ENCODE data around the gene EGR4.

EGR4 gene

GRCh38 chr2:73290049-73290839, 3.1 kb downstream of the EGR4 start:
- DNase-seq (ENCODE audit: low spot score) = peak; percentile 39

- no peak for DNase-seq (ENCODE audit: low spot score)
These were observed 4.0 kb downstream of the EGR4 start for GRCh38 chr2:73289304-73289703.

GRCh38 chr2:73286134-73286655, 7.2 kb downstream of the EGR4 start:
- DNase-seq (ENCODE audit: low spot score) = no peak

DNA sequence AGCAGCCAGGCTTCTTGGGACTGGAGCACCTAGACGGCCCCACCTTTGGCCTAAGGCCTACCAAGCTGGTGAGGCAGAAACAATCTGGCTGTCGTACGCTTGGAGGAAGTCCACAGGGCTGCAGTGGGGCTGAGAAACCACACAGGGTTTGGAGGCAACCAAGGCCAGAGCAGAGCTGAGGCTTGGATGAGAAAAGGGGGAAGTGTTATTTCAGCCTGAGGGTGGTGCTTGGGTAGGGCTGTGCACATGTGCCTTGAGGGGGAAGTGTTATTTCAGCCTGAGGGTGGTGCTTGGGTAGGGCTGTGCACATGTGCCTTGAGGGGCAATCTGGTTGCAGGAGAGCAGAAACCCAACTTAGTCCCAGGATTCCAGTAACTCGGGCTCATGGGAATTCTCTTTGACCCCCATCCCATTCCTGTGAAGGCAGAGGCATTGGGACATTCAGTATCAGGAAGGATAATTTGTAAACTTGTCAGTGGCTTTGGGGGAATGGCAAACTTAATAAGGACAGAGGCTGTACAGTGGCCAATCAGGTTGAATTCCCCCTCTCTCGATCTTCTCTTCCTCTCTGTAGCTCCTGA, 8.1 kb downstream of the EGR4 start:
- no peak for DNase-seq (ENCODE audit: low spot score)

DNA sequence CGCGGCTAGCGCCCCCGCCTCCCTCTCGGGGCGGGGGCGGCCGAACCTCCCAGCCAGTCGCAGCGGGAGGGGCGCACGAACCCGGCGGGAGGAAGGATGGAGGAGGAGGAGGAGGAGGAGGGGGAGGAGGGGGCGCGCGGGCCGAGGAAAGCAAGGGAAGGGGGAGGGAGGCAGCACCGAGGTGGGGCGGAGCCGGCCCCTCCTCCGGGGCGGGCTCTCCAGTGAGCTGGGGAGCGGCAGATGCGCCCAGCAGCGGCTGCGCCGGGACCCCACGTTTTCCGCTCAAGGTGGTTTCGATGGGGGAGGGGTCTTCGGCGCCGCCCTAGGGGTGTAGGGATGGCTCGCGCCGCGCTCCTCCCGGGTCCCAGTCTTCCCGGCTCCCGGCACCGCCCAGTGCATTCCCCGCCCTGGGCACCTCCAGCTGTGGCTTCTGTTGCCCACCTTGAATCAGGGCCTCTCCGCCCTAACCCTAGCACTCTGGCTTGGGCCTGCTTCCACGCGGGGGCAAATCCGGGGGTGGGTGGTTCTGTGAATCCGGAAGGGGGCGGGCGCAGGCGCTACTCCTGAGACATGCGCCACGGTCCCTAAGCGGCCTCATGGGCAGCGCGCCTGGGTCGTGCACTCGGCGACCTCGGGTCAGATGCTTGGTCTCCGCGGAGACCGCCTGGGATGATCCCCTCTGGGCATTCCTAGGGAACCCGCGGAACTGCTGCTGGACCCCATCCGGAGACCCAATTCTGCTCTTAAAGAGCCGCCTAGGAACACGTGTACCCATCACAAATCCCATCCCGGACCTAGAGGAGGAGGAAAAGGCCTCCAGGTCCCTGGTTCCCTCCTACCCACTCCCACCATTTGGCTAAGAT, 8.8 kb downstream of the EGR4 start, which contains the start of gene FBXO41:
FBXO41 (minus strand) TSS at position 183 of the 863 bp plus-strand sequence. CDS start 14,848 bp downstream, outside the sequence.
- DNase-seq (ENCODE audit: low spot score) = peak; percentile 71

GRCh38 chr2:73283545-73284295, 9.6 kb downstream of the EGR4 start:
- no peak for DNase-seq (ENCODE audit: low spot score)

- no peak for DNase-seq (ENCODE audit: low spot score)
These were observed 10.3 kb downstream of the EGR4 start for GRCh38 chr2:73282924-73283544.

- no peak for DNase-seq (ENCODE audit: low spot score)
These were observed 12.1 kb downstream of the EGR4 start for GRCh38 chr2:73281244-73281643.

GRCh38 chr2:73279852-73280251, 13.5 kb downstream of the EGR4 start:
- no peak for DNase-seq (ENCODE audit: low spot score)

DNA sequence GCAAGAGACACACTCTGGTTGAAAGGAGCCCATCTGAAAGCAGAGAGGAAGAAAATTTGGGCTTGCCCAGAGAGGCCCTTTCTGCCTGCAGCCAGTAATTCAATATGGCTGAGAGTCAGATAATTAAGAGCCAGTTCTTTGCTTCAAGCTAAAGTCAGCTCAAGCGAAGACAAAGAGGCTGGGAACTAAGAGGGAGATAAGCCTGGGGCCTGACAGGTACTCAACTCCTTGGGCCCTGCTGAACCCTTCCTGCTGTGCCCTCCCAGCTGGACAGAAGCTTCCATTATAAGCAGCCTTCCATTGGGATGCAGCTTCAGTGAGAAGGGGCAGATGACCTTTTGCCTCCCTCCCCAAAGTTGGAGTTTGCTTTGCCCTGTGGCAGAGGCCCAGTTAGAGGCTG, 21.1 kb downstream of the EGR4 start:
- no peak for DNase-seq (ENCODE audit: low spot score)

- no peak for DNase-seq (ENCODE audit: low spot score)
These were observed 23.5 kb downstream of the EGR4 start for GRCh38 chr2:73269686-73270465.

- peak; percentile 85 for DNase-seq (ENCODE audit: low spot score)
These were observed 24.3 kb downstream of the EGR4 start for GRCh38 chr2:73268830-73269685.

DNA sequence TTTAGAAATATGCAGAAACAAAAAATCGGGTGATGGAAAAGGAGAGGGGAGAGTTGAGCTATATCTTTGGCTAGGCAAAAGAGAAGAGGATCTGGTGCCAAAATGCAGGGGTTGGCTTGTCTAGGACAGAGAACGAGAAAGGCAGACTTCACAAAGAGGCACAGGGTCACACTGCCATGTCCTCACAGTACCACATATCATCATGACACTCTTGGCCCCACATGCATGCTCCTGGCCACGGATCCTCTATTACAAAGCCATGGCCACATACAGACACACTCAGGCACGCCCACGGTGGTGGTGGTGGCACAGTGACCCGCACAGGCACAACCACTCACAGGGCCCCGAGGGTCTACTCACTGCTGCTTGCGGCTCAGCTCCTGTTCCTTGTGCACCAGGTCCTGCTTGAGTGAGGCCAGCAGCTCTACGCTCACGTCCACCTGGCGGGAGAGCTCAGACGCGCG, 24.9 kb downstream of the EGR4 start:
- no peak for DNase-seq (ENCODE audit: low spot score)

GRCh38 chr2:73267008-73267407, 26.3 kb downstream of the EGR4 start:
- DNase-seq (ENCODE audit: low spot score) = no peak

DNA sequence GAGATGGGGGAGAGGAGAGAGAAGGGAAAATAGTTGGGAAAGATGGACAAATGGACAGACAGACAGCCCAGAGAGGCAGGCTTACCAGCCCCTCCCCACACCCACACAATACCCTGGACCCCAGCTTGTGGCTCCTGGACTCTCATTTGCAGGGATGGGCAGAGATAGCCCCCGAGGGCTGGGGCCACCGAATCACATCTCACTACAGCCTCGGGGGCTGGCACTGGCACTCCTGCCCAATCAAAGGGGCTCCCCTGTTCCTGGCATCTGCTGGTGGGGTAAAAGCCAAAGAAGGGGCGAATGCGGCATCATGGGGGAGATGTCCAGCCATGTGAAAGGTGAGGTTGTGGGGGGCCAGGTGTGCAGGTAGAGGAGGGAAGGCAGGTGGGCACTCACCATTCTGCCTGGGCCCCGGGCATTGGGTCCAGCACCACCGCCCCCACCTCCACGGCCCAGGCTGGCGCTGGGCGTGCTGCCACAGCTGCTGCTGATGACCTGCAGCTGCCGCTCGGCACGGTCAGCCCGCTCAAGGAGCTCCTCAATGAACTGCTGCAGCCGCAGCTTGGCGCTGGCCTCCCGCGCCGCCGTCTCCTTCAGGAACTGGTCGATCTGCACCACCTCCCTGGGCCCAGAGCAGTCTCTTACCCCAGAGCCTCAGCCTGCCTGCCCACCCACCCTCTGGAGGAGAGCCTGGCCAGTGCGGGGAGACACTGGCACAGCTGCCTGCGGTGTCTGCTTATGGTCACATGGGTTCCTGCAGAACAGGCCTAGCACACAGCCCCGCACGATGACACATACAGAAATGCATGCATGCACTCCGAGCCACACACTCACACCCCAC, 27.1 kb downstream of the EGR4 start:
- no peak for DNase-seq (ENCODE audit: low spot score)

DNA sequence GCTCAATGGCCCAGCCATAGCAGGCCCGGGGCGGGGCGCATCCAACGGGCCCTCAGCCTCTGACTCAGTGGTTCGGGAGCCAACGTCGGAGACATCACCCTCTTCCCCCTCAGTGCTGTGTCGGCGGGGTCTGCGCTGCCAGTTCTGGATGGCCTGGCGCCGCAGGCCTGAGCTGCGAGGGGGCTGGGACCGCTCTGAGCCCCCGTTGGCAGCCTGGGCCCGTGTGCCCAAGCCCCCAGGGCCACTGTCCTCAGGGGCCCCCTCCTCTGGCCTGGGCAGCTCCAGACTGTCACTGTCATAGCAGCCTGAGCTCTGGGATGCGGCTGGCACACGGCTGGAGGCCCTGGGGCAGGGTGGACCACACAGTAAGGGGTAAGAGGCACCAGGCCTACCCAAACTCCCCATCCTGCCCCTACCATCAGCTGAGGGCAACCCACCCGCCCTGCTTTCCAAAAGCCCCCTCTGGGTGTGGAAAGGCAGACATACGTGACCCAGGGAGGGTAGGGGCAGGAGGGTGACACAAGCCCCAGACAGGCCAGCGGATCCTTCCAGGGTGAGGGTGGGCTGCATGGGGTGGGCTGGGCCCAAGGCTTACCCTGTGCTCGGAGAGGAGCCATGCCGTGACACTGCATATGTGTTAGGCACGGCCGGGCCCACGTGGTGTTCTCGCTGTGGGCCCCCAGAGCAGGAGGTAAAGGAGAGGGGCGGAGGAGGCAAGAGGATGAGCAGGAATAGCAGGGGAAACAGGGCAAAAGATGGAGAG, 27.9 kb downstream of the EGR4 start:
- no peak for DNase-seq (ENCODE audit: low spot score)

- DNase-seq (ENCODE audit: low spot score) = no peak
These were observed 28.6 kb downstream of the EGR4 start for GRCh38 chr2:73264783-73265182.

GRCh38 chr2:73264332-73264606, 29.1 kb downstream of the EGR4 start:
- DNase-seq (ENCODE audit: low spot score) = no peak
